Activated CD4-positive, CD25-positive, alpha-beta regulatory T cell treated with anti-CD3 and anti-CD28 coated beads, Interleukin-2, amount 50 U/mL, for 16 hours (primary cell): Measurements from ENCODE around the gene WDR27.
A peak's percentile ranks its signal among the peaks of the same experiment; 100 is the strongest.
"Not testable (repeated sequence)": the region's sequence is repeated elsewhere in the genome, so short reads cannot be mapped to it uniquely, and the experiment has no call there.

ENCODE experiments used
- DNase-seq: peaks from one replicate; pipeline ENCODE4 v3.0.0-alpha.2; 2020; ENCODE audit warnings: low read depth, low spot score

Gene WDR27

DNA sequence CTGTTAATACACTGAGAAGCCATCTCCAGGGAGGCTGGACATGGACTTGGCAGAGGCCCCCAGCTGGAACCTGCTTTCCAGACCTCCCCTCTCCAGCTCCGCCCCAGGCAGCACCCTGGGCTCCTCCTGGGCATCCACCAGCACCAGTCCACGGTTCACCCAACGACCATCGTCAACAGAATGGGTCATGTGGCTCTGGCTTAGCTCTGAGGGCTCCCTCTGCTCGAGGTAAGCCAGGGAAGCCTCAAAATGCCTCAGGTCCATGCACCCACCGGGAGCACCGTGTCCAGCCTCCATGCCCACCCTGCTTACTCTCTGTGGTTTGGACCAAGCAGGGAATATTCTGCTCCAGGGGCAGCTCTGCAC, 40.5 kb downstream of the WDR27 start:
- DNase-seq: no peak

DNA sequence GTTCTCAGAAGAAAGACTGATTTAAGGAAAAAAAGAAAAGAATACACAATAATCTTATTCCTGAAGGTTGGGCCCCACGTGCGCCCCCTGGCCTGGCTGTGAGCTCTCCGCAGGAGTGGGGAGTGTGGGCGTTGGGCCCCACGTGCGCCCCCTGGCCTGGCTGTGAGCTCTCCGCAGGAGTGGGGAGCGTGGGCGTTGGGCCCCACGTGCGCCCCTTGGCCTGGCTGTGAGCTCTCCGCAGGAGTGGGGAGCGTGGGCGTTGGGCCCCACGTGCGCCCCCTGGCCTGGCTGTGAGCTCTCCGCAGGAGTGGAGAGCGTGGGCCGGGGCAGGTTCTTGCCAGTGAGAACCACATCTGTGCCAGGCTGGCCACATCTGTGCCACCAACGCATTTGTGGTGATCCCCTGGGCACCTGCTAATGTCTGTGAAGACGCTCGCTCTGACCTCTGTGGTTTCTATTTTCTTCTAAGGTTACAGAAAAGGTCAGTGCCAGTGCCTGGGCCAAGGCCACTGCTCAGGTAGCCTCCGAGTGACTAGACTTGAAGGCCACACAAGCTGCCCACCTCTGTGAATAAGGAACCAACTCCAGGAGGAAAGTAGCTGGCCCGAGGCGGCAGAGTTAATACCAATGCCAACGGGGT, 41.0 kb downstream of the WDR27 start:
- DNase-seq: no peak

DNA sequence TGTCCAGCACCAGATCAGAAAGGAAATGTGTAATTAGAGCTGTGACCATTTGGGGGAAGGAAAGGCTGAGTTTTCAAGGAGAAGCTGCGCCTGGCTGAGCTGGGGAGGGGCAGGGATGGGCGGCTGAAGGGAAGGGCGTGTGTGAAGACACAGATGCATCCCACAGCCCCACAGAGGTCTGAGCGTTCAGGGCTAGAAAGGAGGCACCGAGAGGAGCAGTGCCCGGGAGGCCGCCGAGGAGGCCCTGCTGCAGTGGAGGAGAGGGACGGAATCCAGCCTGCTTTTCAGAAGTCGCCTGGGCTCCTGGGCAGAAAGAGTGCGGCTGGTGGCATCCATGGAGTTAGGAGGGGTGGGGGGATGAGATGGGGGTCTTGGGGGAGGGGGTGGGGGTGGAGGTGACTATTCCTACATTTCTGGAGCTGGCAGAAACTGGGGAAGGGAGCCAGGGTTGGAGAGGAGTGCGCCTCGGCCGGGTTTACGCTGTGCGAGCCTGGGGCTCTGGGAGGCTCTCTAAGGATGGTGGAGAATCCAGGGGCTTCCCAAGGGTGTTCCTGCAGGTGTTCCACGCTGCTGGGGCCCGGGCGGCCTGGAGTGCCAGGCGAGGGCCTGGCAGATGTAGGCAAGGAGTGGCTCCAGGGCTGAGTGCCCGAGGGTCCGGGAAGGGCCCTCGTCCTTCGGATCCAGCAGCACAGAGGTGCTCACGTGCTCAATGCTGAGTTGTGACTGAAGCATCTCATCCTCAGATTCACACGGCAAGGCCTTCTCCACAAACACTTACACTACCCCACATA, 41.8 kb downstream of the WDR27 start:
- DNase-seq: no peak

DNA sequence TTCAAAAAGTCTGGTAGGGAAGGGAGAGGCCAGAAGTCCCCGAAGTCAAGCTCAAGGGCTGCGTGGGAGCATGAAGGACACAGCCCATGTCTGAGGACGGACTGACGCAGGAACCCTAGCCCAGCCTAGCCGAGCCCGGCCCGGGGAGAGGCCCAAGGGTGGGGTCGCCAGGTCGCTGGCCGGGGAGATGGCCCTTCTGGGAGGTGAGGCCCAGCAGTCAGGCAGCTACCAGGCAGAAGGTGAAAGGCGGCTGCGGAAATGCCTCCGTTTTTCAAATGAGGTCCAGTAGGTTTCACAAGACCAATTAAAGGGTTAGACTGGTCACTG, 44.6 kb downstream of the WDR27 start:
- DNase-seq: no peak

DNA sequence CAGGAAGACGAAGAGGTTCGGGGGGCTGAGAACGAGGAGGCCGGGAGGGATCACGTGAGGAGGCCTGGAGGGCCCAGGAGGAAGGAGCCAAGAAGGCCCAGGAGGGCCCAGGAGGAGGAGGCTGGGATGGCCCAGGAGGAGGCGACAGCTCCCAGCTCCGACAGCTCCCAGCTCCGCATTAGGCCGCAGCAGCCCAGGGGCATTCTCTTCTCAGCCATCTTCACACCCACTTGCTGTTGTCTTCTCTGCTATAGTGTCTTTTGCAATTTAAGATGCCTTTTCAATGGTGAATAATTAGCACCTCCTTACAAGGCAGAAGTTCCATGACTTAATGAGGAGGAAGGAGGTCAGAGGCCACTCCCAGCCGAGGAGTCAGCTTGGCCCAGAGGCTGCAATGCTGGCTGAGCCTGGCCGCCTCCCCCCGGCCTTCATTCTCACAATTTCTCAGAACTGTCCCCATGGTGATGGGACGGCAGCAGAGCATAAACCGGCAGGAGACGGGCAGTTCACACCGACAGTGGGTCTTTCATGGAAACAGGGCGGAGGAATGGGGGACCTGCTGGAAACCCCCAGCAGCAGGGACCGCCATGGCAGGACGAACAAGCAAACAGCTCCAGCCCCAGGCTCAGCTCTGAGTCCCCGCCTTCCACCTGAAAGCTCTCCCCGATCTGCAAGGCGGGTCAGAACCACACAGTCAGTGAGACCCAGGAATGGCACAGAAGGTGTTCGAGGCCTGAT, 45.1 kb downstream of the WDR27 start:
- no peak for DNase-seq

DNA sequence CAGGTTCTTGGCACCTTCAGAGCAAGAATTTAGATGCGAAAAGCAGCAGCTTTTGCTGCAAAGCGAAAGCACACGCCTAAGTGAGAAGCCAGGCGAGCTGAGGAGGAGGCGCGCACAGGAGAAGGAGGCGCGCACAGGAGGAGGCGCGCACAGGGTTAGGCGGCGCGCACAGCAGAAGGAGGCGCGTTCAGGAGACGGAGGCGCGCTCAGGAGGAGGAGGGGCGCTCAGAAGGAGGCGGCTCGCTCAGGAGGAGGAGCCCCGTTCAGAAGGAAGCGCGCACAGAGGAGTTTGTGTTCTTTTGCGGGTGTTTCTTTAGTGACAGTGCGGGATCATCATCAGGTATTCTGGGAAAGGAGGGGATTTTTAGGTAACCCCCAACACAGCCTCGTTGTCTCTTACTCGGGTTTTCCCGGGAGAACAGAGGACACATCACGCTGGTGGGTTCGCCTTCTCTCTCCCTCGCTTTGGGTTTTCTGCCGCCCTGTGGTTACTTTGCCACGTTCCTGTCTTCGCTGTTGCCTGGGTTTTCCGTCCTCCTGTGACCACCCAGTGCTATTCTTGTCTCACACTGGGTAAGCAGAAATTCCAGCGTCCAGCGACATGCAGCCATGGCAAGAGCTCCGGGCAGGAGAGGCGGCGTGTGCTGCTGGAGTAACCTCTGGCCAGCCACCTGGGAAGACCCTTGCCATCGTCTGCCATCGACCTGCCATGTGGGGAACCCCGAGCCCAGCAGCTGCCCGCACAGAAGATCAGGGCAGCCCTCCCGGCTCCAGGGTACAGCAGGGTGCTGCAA, 47.0 kb downstream of the WDR27 start:
- DNase-seq: peak; percentile 34

DNA sequence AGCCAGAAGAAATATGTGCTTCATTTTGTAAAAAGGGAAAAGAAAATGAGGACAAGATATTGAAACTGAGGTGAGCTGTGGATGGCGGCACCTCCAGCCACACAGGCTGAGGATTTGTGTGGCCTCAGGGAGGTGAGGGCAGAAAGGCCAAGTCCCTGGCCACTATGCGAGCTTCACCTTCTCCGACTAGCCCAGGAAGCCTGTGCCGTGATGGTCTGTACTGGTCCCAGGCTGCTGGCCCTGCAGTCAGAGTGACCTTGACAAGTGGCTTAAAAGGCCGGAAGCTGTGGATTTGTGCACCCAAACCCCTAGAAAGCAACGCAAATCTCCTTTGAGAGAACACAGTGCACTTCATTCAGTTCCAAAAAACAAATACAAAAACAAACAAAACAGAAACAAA, 48.1 kb downstream of the WDR27 start:
- no peak for DNase-seq

DNA sequence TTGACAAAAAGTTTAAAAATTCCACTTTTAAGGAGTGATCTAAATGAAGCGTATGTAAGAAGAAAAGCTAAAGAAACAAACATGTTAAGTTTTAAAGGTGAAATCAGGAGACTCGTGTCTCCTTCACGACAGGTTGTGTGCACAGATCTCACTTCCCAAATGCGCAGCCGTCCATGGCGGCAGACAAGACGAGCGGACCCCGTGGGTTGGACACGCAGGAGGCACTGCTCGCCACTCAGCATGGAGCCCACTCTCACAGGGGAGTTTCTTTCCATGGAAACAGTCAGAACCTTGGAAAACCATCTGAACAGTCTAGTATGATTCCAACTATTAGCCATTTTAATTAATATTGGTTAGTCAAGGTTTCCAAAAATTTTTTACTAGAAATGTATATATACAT, 48.9 kb downstream of the WDR27 start:
- no peak for DNase-seq

DNA sequence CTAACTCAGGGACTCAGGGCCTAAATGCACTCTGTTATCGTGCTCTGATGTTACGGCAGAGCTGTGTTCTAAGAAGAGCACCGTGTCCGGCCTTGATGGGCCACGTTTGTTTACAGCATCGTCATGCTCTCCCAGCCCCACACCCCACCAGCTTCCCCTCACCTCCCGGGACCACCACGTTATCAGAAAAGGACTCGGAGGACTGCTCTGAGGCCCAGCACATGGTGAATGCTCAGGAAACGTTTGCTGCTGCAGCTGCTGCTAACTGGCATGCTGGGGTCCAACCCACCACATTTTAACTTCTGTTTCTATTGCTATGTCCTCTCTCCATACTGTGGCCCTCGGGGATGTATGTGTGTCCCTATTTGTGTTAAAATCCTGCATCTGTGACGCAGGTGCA, 50.3 kb downstream of the WDR27 start:
- no peak for DNase-seq

DNA sequence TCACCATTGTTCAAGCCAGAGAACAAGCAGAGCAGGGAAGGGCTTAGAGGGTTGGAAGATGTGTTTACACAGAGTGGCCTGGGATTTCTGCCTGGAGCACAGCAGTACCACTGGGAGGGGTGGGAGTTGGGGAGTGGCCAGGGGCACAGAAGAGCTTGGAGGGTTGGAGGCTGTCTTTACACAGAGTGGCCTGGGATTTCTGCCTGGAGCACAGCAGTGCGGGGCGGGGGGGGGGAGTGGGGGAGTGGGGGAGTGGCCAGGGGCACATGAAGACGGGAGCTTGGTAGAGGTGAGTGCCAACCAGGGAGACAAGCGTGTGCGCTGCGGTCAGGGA, 50.9 kb downstream of the WDR27 start:
- DNase-seq: no peak

DNA sequence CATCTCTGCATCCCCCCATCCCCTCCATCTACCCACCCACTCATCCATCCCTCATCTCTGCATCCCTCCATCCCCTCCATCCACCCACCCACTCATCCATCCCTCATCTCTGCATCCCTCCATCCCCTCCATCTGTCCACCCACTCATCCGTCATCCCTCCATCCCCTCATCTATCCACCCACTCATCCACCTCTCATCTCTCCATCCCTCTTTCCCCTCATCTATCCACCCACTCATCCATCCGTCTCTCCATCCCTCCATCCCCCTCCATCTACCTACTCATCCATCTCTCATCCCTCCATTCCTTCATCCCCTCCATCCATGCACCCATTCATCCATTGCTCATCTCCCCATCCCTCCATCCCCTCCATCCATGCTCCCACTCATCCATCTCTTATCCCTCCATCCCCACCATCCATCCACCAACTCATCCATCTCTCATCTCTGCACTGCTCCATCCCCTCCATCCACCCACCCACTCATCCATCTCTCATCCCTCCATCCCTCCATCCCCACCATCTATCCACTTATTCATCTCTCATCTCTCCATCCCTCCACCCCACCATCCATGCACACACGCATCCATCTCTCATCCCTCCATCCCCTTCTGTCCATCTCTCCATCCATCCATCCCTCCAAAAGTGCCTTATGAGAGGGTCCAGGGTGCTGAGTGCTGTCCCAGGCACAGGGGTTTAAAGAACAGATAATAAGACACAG, 51.4 kb downstream of the WDR27 start:
- DNase-seq: no peak

DNA sequence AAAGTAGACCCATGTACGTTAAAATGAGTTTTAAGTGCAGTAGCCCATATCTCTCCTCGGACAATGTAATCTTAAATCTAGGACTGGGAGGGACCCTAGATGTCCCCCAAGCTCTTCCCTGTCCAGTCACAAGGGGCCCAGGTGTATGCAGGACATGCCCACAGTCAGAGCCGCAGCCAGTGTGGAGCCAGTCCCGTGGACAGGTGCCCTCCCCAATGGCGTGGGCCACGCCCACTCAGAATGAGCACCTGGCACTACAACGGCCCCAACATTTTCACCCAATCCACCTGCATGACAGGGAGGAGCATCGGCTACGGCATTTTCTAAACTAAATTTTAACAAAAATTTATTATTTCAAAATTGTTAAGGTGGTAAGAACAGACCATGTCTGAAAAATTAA, 53.2 kb downstream of the WDR27 start:
- no peak for DNase-seq

DNA sequence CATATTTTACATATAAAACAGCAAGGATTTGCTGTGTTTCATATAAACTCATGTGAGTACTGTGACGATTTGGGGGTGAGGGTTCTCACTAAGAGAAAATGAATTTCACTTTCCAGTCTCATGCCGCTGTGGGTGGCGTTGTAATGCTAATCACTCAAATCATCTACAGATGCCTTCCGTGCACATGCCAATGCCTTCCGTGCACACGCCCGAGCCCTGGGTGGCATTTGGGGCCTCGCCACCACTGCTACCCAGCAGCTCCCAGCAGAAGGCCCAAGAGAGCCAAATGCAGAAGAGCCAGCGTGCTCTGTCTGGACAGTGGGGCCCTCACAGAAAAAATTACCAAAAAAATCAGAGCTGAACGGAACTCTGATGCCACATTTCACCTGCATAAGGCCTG, 53.7 kb downstream of the WDR27 start:
- DNase-seq: no peak

DNA sequence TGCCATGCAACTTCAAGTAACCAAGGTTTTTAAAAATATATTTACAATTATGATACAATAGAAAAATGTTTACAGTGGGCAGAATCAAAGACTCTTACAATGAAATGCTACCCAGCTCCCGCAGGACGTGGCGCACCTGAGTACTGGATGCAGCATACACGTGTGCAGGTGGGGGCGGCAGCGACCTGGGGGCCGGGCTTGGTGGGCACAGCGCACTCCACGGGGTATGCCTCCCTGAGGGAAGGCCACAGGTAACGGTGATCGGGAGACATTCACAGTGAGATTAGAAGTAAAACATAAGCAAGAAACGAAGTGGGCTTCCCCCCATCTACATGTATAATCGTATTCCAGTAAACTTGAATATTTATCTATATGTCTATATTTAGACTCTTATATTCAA, 54.2 kb downstream of the WDR27 start:
- no peak for DNase-seq

DNA sequence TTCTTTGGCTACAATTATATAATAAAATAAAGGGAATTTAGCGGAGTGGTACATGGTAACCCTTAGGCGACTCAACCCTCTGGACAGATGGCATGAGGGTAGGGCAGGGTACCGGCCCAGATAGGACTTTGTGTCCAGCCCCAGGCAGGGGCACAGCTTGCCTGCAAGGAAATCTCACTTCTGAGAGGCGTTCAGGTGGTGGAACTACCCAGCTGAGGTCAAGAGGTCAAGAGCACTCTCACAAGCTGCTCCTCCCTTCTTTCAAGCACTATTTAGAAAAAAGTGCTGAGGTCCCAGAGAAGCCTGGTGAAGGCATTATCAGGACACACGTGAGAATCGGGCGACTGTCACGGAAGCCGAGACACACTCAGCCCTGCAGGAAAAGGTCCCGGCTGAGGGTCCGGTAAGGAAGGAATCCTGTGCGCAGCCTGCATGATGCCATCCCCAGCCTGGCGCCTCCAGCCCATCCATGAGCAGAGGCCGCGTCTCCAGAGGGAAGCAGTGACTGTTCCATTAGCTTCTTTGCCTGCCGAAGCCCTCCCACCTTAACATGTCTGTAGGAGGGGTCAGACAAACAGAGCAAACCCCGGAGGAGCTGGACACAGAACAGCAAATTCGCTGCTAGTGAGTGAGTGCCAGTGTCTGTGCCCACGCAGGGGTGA, 54.8 kb downstream of the WDR27 start:
- no peak for DNase-seq

DNA sequence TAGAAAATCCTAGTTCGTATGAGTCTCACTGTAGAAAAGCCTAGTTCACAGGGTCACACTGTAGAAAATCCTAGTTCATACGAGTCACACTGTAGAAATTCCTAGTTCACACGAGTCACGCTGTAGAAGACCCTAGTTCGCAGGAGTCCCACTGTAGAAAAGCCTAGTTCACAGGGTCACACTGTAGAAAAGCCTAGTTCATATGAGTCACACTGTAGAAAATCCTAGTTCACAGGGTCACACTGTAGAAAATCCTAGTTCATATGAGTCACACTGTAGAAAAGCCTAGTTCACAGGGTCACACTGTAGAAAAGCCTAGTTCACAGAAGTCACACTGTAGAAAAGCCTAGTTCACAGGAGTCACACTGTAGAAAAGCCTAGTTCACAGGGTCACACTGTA, 56.4 kb downstream of the WDR27 start:
- not testable (repeated sequence) for DNase-seq

DNA sequence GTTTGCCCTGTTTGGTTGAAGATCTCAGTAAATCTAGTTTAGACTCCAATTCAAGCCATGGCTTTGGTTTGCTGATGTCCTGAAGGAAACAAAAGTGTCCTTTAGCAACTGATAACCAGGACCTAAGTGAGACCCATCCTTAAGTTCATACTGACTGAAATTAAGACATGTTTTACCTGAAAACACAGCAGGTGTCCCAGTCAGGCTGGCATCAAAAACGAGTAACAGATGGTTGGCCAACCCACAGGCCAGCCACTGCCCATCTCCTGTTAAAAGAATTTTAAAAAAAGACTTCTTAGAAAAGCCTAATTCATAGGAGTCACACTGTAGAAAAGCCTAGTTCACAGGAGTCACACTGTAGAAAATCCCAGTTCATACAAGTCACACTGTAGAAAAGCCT, 58.3 kb downstream of the WDR27 start:
- no peak for DNase-seq

DNA sequence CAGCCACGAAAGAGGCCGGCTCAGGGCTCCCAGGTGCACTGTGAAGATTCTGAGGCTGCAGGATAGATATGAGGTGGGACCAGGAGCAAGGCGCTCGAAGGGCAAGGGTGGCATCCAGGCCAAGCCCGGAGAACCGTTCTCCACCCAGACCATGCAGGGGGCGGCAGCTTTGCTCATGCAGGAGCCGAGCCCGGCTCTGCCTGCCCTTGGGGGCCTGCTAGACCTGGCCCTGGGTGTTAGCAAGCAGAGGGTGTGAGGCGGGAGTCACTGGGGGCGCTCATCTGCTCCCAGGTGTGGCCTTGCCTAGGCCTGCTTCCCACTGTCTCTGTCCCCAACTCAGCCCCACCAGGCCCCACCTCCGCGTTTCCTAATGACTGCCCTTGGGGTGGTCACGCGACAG, 59.4 kb downstream of the WDR27 start:
- no peak for DNase-seq

DNA sequence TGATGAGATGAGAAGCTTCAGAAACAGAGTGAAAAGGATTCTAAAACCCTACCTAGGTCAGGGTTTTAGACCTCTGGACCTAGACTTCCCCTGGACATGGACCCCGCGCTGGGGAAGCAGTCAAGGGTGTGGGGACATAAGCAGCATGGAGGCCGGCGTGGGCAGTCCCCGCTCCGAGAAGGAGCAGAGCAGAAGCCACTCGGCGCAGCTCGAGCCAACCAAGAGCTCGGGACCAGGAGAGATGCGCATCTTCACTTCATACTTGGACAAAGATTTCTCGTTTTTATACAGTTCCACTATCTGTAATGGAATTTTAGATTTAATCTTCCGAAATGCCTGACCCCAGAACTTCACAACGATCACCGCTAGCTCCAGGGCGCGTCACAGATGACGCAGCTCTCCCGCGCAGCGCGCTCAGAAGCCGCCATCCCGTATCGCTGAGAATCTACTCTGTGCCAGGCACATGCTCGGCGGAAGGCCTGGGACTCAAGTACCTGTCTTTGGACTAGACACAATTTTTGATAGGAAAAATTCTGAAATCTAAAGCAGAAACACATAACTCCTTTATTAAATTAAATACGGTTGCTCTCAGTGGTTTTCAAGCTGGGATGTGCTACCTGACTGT, 60.3 kb downstream of the WDR27 start:
- no peak for DNase-seq

DNA sequence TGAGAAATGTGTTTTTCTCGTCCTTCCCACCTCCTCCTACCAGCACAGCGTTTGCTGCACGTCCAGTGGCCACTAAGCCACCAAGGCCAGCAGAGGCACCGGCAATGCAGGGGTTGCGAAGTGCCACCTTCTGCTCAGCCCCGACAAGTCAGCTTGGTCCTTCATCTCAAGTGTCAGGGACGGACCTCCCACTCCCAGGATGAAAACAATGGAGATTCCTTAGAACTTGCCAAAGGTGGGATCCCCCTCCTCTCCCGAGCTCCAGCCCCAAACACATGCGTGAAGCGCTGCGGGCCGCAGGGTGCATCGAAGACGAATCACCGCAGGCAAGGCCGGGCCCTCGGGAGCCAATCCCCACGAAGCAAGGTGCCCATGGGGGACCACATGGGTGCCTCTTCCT, 60.8 kb downstream of the WDR27 start:
- DNase-seq: no peak

DNA sequence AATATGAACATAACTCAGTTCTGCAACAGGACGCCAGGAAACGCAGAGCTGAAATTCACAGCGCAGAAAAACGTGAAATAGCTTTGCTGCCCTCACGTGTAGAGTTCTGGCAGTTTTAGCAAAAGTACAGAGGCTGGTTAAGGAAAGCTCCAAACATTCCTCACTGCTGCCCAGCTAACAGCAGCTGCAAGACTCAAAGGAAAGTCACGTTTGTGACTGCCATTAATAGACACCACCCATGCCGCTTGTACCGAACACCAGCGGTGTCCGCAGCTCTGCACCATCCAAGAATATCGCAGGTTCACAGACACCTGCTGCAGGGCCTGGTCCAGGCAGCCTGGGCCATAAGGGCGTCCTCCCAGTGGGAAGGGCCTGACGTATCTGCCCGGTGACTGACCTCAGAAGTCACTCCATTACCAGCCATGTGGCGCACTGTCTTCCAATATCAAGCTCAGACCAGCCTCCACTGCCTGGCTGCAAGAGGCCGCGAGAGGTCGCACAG, 61.4 kb downstream of the WDR27 start:
- no peak for DNase-seq
